Activated naive CD8-positive, alpha-beta T cell treated with anti-CD3 and anti-CD28 coated beads for 36 hours (primary cell): Measurements from ENCODE around the gene CYP2U1. TPM values are rescaled to one million over a fixed set of nuclear protein-coding genes. Genes with fewer than 3 reads are reported as not detected.
A peak's percentile ranks its signal among the peaks of the same experiment; 100 is the strongest.
"Not testable (repeated sequence)": the region's sequence is repeated elsewhere in the genome, so short reads cannot be mapped to it uniquely, and the experiment has no call there.

Source experiments
- DNase-seq: peaks from one replicate; pipeline ENCODE4 v3.0.0; 2021
- H3K27ac Mint-ChIP-seq: one replicate; pipeline ENCODE4 v1.8.0; 2022; ENCODE audit warnings: mild to moderate bottlenecking, moderate library complexity, mixed read lengths
- H3K27me3 Mint-ChIP-seq: one replicate; pipeline ENCODE4 v1.8.0; 2022; ENCODE audit warnings: mild to moderate bottlenecking, mixed read lengths
- H3K36me3 Mint-ChIP-seq: one replicate; pipeline ENCODE4 v1.8.0; 2021; ENCODE audit warnings: mild to moderate bottlenecking, mixed read lengths
- H3K4me1 Mint-ChIP-seq: one replicate; pipeline ENCODE4 v1.8.0; 2021; ENCODE audit warnings: mixed read lengths
- H3K4me3 Mint-ChIP-seq: one replicate; pipeline ENCODE4 v1.8.0; 2022; ENCODE audit warnings: mild to moderate bottlenecking, moderate library complexity, mixed read lengths
- H3K9me3 Mint-ChIP-seq: one replicate; pipeline ENCODE4 v1.8.0; 2022; ENCODE audit warnings: mixed read lengths
- total RNA-seq, 2 experiments: library from RNA; stranded (reverse); gene quantifications; one replicate each; pipeline ENCODE4 v1.2.3, GENCODE V29; 2021

The CYP2U1 gene
- total RNA-seq, 2 experiments from 2014 or later: 2.7 to 3.2 TPM

DNA sequence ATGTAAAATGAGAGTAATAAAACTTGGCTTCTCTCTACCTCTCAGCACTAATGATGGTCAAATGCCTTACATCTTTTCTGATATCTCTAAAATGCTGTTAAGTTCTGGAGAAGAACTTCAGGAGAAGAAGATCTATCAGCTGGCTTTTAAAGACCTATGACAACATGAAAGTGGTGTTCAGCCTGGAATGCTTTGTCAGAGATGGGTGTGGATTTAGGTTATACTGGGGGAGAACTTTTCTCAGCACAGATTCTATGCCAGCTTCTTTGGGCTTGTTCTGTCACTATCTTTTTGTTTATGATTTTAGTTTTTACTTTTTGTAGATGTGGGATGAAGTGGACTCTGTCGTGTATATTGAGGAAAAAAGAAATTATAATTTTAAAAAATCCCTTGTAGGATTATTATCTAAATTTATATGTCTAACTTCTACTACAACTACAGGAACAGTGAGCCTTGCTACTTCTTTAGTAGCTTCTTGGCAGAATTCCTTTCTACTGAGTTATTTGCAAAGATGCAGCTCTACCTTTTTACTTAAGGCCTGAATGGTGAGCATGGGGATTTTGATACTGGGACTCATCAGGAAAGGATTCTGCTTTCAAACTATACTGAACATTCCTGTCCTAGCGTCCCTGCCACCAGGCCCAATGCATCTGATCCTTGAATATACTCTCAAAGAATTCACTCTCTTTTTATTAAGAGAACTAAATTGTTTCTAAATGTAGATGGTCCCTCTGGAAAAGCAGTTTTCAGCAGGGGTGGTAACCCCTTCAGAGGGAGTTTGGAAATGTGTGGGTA lies 19.6 kb downstream of the CYP2U1 start:
- H3K36me3 Mint-ChIP-seq: peaks cover 10% of the 10 kb centered on the region
- H3K9me3 Mint-ChIP-seq: peaks cover 6% of the 10 kb centered on the region
- H3K27me3 Mint-ChIP-seq: no peaks in the 10 kb centered on the region
- H3K4me1 Mint-ChIP-seq: no peaks in the 10 kb centered on the region
- H3K4me3 Mint-ChIP-seq: no peak overlapping the region
- no peak for DNase-seq
- no peak overlapping the region for H3K27ac Mint-ChIP-seq

DNA sequence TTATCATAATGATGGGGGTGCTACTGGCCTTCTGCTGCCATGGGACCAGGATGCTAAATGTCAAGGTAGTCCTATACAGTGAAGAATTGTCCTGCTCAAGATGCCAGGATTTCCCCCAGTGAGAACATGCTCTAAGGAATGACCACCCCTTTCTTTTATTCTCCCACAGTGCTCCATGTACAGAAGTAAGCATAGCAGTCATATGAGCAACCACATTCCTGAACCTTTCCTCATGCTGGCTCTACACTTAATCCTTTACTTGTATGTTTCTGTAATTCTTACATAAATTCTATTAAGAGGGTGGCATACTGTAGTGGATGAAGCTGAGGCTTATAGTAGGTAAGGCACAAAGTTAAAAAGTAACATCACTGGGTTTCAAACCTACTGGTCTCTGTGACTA lies 20.2 kb downstream of the CYP2U1 start:
- DNase-seq: no peak
- no peak overlapping the region for H3K4me3 Mint-ChIP-seq
- H3K27ac Mint-ChIP-seq: no peak overlapping the region
- H3K9me3 Mint-ChIP-seq: peaks cover 12% of the 10 kb centered on the region
- no peaks in the 10 kb centered on the region for H3K27me3 Mint-ChIP-seq
- peaks cover 16% of the 10 kb centered on the region for H3K36me3 Mint-ChIP-seq
- no peaks in the 10 kb centered on the region for H3K4me1 Mint-ChIP-seq

DNA sequence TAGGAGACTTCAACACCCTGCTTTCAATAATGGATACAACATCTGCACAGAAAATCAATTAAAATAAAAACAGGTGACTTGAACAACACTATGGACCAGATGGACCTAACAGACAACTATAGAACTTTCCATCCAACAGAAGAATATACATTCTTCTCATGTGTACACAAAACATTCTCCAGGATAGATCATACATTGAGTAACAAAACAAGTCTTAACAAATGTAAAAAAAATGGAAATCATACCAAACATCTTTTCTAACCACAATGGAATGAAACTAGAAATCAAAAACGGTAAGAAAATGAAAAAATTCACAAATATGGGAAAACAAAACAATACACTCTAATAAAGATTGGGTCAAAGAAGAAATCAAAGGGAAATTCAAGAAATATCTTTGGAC lies 24.7 kb downstream of the CYP2U1 start:
- Mint-ChIP-seq H3K4me3 (no peak overlapping the region), H3K4me1 (no peaks in the 10 kb centered on the region), H3K27ac (no peak overlapping the region), H3K9me3 (peaks cover 25% of the 10 kb centered on the region), H3K36me3 (peaks cover 20% of the 10 kb centered on the region), H3K27me3 (peaks cover 4% of the 10 kb centered on the region)
- DNase-seq: no peak

DNA sequence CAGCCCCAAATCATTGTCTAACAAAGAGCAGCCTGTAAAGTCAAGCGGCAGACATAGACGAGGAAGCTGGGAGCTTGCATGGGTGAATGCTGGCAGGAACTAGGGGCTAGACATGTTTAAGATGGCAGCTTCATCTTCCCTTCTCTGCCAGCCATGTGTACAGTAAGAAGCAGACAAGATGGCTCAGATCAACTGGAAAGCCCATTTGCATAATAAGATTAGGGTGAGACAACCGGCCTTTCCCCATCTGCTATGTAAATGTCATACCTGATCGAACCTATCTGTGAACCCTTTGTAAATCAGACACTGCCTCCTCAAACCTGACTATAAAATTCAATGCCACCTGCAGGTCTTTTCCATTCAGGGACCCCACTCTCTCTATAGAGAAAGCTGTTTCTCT lies 35.6 kb downstream of the CYP2U1 start:
- Mint-ChIP-seq H3K9me3 (peaks cover 7% of the 10 kb centered on the region), H3K27ac (no peak overlapping the region), H3K36me3 (peaks cover 2% of the 10 kb centered on the region), H3K27me3 (no peaks in the 10 kb centered on the region), H3K4me1 (no peaks in the 10 kb centered on the region), H3K4me3 (no peak overlapping the region)
- DNase-seq: no peak

DNA sequence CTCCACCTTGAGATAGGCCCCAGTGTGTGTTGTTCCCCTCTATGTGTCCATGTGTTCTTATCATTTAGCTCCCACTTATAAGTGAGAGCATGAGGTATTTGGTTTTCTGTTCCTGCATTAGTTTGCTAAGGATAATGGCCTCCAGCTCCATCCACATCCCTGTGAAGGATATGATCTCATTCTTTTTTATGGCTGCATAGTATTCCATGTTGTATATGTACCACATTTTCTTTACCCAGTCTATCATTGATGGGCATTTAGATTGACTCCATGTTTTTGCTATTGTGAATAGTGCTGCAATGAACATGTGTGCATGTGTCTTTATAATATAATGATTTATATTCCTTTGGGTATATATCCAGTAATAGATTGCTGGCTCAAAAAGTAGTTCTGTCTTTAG lies 36.2 kb downstream of the CYP2U1 start:
- not testable (repeated sequence) for H3K36me3 Mint-ChIP-seq, H3K27me3 Mint-ChIP-seq, H3K4me1 Mint-ChIP-seq, H3K4me3 Mint-ChIP-seq, H3K27ac Mint-ChIP-seq, DNase-seq, H3K9me3 Mint-ChIP-seq

DNA sequence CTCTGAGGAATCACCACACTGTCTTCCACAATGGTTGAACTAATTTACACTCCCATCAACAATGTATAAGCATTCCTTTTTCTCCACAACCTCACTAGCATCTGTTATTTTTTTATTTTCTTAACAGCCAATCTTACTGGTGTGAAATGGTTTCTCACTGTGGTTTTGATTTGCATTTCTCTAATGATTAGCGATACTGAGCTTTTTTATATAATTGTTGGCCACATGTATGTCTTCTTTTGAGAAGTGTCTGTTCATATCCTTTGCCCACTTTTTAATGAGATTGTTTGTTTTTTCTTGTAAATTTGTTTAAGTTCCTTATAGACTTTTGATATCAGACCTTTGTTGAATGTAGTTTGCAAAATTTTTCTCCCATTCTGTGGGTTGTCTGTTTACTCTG lies 36.6 kb downstream of the CYP2U1 start:
- not testable (repeated sequence) for H3K9me3 Mint-ChIP-seq, DNase-seq, H3K4me3 Mint-ChIP-seq, H3K27me3 Mint-ChIP-seq, H3K27ac Mint-ChIP-seq, H3K4me1 Mint-ChIP-seq, H3K36me3 Mint-ChIP-seq

DNA sequence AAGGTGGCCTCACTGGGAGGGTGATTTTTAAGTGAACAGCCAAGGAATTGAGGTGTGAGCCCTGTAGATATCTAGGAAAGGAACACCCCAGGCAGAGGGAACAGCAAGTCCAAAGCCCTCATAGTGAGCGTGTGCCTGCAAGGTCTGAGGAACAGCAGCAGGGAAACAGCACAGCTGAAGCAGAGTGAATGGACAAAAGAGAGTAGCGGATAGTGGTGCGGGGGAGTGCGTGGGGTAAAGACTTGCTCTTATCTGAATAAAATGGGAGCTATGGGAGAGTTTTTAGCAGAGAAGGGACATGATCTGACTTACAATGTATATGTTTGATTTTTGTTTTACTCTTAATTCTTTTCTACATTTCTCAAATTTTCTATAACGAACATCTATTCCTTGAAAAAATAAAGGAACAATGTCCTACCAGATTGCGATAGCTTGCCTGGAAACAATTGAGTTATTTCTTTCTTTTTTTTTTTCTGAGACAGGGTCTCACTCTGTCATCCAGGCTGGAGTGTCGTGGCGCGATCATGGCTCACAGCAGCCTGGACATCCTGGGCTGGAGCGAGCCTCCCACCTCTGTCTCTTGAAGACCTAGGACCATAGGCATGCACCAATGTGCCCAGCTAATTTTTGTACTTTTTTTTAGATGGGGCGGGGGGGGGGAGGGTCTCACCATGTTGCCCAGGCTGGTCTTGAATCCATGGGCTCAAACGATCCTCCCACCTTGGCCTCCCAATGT lies 38.9 kb downstream of the CYP2U1 start:
- no peak for DNase-seq
- no peak overlapping the region for H3K4me3 Mint-ChIP-seq
- H3K9me3 Mint-ChIP-seq: peaks cover 10% of the 10 kb centered on the region
- no peak overlapping the region for H3K27ac Mint-ChIP-seq
- peaks cover 4% of the 10 kb centered on the region for H3K36me3 Mint-ChIP-seq
- H3K27me3 Mint-ChIP-seq: no peaks in the 10 kb centered on the region
- H3K4me1 Mint-ChIP-seq: no peaks in the 10 kb centered on the region

DNA sequence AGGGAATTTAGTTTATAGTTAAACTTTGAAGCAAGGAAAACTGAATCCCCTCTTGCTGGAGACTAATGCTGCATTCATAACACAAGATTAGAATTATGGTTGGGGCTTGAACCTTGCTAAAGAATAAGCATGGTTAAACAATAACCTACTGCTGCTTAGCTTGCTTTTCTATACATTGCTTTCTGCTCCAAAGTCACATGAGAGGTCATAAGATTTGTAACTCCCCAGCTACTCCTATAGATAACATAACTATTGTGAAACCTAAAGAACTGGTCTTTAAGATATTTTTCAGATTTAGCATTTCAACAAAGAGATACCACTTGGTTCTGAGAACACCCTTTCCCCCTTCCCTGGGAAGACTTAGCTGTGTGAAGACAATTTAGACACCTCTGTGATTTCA lies 41.3 kb downstream of the CYP2U1 start:
- Mint-ChIP-seq H3K4me1 (no peaks in the 10 kb centered on the region), H3K9me3 (peaks cover 4% of the 10 kb centered on the region), H3K27ac (no peak overlapping the region), H3K4me3 (no peak overlapping the region), H3K27me3 (no peaks in the 10 kb centered on the region), H3K36me3 (peaks cover 7% of the 10 kb centered on the region)
- DNase-seq: no peak

DNA sequence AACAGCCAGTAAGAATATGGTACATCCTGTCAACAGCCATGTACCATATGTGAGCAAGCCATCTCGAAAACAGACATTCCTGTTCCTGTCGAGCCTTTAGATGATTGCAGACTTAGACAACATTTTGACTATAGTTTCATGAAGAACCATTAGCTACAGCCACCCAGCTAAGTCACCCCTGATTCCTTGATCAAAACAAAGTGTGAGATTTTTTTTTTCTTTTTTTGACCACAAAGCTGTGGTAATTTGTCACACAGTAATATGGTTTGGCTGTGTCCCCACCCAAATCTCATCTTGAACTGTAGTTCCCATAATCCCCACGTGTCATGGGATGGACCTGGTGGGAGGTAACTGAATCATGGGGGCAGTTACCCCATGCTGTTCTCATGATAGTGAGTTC lies 43.2 kb downstream of the CYP2U1 start:
- peaks cover 4% of the 10 kb centered on the region for H3K9me3 Mint-ChIP-seq
- no peak overlapping the region for H3K27ac Mint-ChIP-seq
- H3K36me3 Mint-ChIP-seq: peaks cover 7% of the 10 kb centered on the region
- H3K27me3 Mint-ChIP-seq: no peaks in the 10 kb centered on the region
- DNase-seq: no peak
- H3K4me1 Mint-ChIP-seq: no peaks in the 10 kb centered on the region
- no peak overlapping the region for H3K4me3 Mint-ChIP-seq

DNA sequence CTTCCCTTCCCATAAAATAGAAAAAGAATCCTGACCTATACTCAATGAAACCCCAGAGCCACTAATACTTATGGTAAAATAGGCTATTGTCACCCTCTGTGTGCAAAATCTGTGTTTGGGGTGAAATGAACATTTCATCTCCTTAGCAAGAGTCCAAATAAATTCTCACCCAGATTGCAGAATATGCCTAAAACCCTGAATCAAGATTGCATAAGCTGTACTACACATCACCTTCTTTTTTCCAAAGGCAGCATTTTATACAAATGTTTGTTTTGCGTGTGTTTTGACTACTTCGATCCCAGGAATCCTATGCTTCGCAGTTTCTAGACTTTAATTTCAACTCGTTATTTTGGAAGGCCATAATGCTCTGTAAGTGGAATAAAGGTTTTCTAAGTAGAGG lies 46.1 kb downstream of the CYP2U1 start:
- Mint-ChIP-seq H3K36me3 (peaks cover 11% of the 10 kb centered on the region), H3K4me1 (peaks cover 2% of the 10 kb centered on the region), H3K4me3 (no peak overlapping the region), H3K27ac (no peak overlapping the region), H3K9me3 (peaks cover 8% of the 10 kb centered on the region), H3K27me3 (no peaks in the 10 kb centered on the region)
- no peak for DNase-seq

DNA sequence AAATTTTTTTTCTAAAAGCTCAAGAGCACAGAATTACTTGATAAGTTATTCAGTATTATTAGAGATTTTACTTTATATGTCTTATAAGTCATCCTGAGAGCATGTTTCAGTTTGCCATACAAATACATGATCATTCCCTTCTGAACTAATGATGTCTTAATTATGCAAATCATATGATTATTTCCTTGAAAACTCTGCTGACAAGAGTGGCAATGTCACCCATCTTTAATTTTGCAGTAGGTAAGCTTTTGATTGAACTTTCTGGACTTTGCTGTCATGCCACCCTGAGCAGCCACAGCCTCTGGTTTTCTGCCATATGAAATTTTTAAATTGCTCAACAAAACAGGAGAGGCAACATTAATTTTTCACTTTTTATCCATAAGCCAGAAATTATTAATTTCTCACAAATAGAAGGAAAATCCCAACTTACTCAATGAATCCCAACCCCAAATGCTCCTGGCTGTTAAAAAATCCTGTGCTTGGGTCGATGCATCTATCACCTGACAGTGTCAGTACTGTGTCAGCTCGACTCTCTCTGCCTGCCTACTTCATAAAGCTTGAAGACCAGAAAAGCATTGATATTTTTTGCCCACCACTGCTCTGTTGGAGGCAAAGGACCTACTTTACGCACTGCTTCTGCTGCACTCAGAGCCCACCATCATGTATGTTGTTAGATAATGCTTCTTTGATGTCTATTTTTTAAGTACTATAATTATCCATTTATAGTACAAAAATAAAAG lies 46.8 kb downstream of the CYP2U1 start:
- Mint-ChIP-seq H3K27ac (no peak overlapping the region), H3K27me3 (no peaks in the 10 kb centered on the region), H3K9me3 (peaks cover 8% of the 10 kb centered on the region), H3K4me1 (peaks cover 2% of the 10 kb centered on the region), H3K4me3 (no peak overlapping the region), H3K36me3 (peaks cover 11% of the 10 kb centered on the region)
- no peak for DNase-seq

DNA sequence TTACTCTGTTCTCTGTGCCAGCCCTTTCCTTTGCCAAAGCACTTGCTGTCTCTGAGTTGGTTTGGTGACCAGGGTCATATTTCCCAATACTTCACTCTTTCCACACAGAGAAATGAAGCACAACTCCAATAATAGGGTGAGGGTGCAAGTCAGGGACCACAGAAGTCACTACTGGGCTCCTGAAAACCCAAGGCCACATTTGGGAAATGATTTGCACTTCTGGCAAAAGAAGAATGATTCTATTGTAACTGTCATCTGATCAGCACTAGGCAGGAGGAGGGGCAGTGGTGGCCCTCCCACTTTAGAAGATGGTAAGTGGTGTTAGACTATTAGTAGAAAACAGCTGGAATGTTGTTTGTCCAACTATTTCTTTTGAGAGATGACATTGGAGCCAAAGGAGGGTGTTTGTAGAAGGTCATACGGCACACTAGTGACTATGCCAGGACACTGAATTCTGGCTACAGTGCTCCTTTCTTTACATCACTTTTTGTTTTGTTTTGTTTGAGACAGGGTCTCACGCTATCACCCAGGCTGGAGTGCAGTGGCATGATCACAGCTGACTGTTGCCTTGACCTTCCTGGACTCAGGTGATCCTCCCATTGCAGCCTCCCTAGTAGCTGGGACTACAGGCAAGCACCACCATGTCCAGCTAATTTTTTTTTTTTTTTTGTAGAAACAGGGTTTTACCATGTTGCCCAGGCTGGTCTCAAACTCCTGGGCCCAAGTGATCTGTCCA lies 47.5 kb downstream of the CYP2U1 start:
- H3K27ac Mint-ChIP-seq: no peak overlapping the region
- H3K4me1 Mint-ChIP-seq: peaks cover 2% of the 10 kb centered on the region
- no peak for DNase-seq
- peaks cover 11% of the 10 kb centered on the region for H3K36me3 Mint-ChIP-seq
- H3K27me3 Mint-ChIP-seq: no peaks in the 10 kb centered on the region
- peaks cover 8% of the 10 kb centered on the region for H3K9me3 Mint-ChIP-seq
- H3K4me3 Mint-ChIP-seq: no peak overlapping the region

DNA sequence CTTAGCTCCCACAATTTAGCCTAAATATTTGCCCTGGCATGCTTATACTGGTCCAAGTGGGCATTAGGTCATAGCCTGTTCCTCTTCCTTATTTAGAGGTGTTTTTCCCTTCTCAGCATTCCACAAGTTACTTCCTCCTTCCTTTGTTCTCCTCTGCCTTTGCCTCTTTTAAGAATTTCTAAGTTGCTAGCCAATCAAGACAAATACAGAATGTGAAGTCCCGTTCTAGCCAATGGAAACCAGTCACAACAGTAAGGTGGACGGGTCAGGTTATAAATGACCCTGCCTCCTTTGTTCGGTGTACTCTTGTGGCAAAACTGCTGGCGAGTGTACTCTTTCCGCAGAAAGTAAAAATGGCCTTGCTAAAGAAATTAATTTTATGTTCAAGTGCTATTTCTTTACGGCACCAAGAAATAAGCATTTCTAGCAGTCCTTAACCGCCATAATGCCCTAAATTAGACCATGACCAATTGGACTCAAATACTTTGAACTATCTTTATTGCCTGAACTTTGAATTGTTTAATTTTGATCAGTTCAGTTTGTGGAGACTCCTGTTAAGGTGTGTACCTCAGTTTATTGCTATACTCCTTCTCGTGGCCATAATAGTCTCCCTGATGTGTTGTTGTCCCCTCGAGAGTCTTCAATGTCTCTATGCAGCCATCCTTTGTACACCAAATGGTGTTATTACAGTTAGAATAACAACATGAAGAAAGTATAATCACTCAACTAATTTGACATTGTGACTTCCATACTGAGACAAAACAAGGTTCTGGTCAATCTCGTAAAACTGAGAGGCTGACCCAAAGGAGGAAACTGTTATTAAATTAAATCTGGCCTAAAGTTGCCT lies 56.8 kb downstream of the CYP2U1 start:
- no peaks in the 10 kb centered on the region for H3K9me3 Mint-ChIP-seq
- no peaks in the 10 kb centered on the region for H3K27me3 Mint-ChIP-seq
- peaks cover 38% of the 10 kb centered on the region for H3K4me1 Mint-ChIP-seq
- no peak for DNase-seq
- peaks cover 16% of the 10 kb centered on the region for H3K36me3 Mint-ChIP-seq
- H3K4me3 Mint-ChIP-seq: peak overlapping the region; percentile 50
- H3K27ac Mint-ChIP-seq: no peak overlapping the region

DNA sequence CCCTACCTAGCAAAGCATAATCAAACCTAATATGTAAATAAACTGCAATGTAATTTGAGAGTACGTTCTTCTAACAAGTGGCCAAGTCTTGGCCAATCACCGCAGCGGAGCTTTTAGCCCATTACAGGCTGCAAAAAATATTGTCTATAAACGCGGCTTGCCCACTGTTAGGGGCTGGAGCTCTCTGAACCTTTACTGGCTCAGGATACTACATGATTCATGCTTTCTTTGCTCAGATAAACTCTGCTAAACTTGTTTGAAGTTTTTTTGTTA lies 57.4 kb downstream of the CYP2U1 start:
- Mint-ChIP-seq H3K4me1 (peaks cover 42% of the 10 kb centered on the region), H3K27me3 (no peaks in the 10 kb centered on the region), H3K36me3 (peaks cover 16% of the 10 kb centered on the region), H3K4me3 (peak overlapping the region; percentile 50), H3K9me3 (no peaks in the 10 kb centered on the region), H3K27ac (no peak overlapping the region)
- no peak for DNase-seq
